AG09309 (cell line): Measurements from ENCODE around the gene MRC1.

Experiments used
- DNase-seq: peaks from one replicate; pipeline ENCODE4 v3.0.0-alpha.2; 2010; ENCODE audit warnings: low read depth
- H3K4me3 ChIP-seq: 2 replicates; pipeline ENCODE4 v1.5.1; 2011; ENCODE audit warnings: mild to moderate bottlenecking, low read depth, low read length, moderate library complexity; ENCODE audit not compliant: control insufficient read depth
- TF ChIP-seq, protein P1 (sequence below): IDR thresholded peaks from 2 replicates; pipeline ENCODE4 v1.5.1; 2011; ENCODE audit warnings: mild to moderate bottlenecking, low read depth, low read length, inconsistent platforms; ENCODE audit not compliant: insufficient read depth, control insufficient read depth; ENCODE audit errors: missing control alignments

Gene MRC1

GRCh38 chr10:17910125-17910789 is 101.1 kb downstream of the MRC1 start:
- H3K4me3 ChIP-seq, result no peak overlapping the region
- peak; percentile 21 for DNase-seq
- TF ChIP-seq, protein P1, sequence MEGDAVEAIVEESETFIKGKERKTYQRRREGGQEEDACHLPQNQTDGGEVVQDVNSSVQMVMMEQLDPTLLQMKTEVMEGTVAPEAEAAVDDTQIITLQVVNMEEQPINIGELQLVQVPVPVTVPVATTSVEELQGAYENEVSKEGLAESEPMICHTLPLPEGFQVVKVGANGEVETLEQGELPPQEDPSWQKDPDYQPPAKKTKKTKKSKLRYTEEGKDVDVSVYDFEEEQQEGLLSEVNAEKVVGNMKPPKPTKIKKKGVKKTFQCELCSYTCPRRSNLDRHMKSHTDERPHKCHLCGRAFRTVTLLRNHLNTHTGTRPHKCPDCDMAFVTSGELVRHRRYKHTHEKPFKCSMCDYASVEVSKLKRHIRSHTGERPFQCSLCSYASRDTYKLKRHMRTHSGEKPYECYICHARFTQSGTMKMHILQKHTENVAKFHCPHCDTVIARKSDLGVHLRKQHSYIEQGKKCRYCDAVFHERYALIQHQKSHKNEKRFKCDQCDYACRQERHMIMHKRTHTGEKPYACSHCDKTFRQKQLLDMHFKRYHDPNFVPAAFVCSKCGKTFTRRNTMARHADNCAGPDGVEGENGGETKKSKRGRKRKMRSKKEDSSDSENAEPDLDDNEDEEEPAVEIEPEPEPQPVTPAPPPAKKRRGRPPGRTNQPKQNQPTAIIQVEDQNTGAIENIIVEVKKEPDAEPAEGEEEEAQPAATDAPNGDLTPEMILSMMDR, result peak; percentile 69

GRCh38 chr10:17912754-17913153 is 103.6 kb downstream of the MRC1 start:
- TF ChIP-seq, protein P1, result no peak

GRCh38 chr10:17913604-17914003 is 104.5 kb downstream of the MRC1 start:
- TF ChIP-seq, protein P1, result no peak
- no peak for DNase-seq
- H3K4me3 ChIP-seq, result no peak overlapping the region

More at GRCh38 chr10:17912754-17913153, 103.6 kb downstream of the MRC1 start:
- no peak overlapping the region for H3K4me3 ChIP-seq
- no peak for DNase-seq

GRCh38 chr10:17914169-17915045 is 105.3 kb downstream of the MRC1 start:
- DNase-seq, result no peak
- TF ChIP-seq, protein P1, result no peak
- H3K4me3 ChIP-seq, result no peak overlapping the region

- TF ChIP-seq, protein P1, result no peak
- no peak for DNase-seq
- no peak overlapping the region for H3K4me3 ChIP-seq
These were observed 106.0 kb downstream of the MRC1 start for GRCh38 chr10:17915181-17915580.

DNA sequence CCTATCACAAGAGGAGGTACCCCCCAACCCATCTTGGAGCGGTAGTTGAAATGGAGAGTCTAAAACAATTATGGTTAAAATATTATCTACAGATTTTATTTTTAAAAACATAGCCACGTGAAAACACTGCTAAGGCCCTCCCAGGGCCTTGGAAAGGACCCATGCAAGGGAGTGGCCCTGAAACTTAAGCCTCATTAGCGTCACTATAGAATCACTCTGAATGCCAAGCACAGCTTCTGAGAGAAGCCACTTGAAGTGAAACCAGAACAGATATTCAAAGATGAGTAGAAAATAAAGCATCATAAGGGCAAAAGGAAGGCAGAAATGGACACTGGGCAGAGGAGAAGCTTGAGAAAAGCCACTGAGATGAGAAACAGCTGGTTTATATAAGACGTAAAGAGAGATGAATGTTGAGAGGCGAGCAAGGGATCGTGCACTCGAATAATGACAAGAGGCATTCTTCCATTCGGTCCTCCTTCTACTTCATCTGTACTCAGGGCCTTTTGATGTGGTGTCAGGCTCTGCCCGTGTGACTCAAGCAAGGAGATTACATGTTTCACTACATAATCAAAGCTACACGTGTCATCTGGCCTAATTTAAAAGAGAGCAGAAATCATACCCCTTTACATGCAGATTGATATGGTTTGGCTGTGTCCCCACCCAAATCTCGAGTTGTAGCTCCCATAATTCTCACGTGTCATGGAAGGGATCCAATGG is 109.2 kb downstream of the MRC1 start:
- DNase-seq, result no peak
- TF ChIP-seq, protein P1, result no peak
- no peak overlapping the region for H3K4me3 ChIP-seq
